SK-MEL-5 (cell line): ENCODE measurements around the gene USH2A. TPM values are rescaled to one million over a fixed set of nuclear protein-coding genes. Genes with fewer than 3 reads are reported as not detected.

Experiments
- DNase-seq: peaks from one replicate; pipeline ENCODE4 v3.0.0-alpha.2; 2016; ENCODE audit warnings: low read depth, low spot score
- in situ Hi-C: cut with HindIII; loops from 2 replicates; pipeline ENCODE4 v1.10.0; 2016; ENCODE audit warnings: low sequenced_read_pairs, high pct_unique_total_duplicates, low pct_unique_long_range_greater_than_20kb
- total RNA-seq: library from RNA; depleted of rRNA; stranded (reverse); fragments of >200 nt; shearing (Covaris generic); gene quantifications from 2 replicates; pipeline ENCODE4 v1.2.3, GENCODE V29; 2014

USH2A gene
- total RNA-seq, 1 experiment from 2014 or later: 0.79 TPM

- no peak for DNase-seq
- in situ Hi-C loops: no loop called here
Observed at GRCh38 chr1:215844266-215844665, 579.0 kb downstream of the USH2A start.

- in situ Hi-C loops: no loop called here
- DNase-seq: no peak
Observed at GRCh38 chr1:215842905-215843304, 580.3 kb downstream of the USH2A start.

- peak; percentile 4 for DNase-seq
- in situ Hi-C loops: no loop called here
Observed at GRCh38 chr1:215835951-215836350, 587.3 kb downstream of the USH2A start.

GRCh38 chr1:215833941-215834729, 589.1 kb downstream of the USH2A start:
- in situ Hi-C loops: no loop called here
- DNase-seq: no peak

GRCh38 chr1:215830226-215830810, 592.9 kb downstream of the USH2A start:
- in situ Hi-C loops: no loop called here
- no peak for DNase-seq

- in situ Hi-C loops: no loop called here
- no peak for DNase-seq
Observed at GRCh38 chr1:215825056-215825455, 598.2 kb downstream of the USH2A start.

- in situ Hi-C loops: no loop called here
- DNase-seq: peak; percentile 30
Observed at GRCh38 chr1:215824245-215824644, 599.0 kb downstream of the USH2A start.

- DNase-seq: no peak
- in situ Hi-C loops: no loop called here
Observed at GRCh38 chr1:215819114-215819513, 604.1 kb downstream of the USH2A start.

GRCh38 chr1:215807911-215808436, 615.3 kb downstream of the USH2A start:
- no peak for DNase-seq
- in situ Hi-C loops: no loop called here

GRCh38 chr1:215807218-215807617, 616.0 kb downstream of the USH2A start:
- in situ Hi-C loops: no loop called here

GRCh38 chr1:215797859-215798258, 625.4 kb downstream of the USH2A start:
- in situ Hi-C loops: no loop called here
- DNase-seq: no peak

More at GRCh38 chr1:215807218-215807617, 616.0 kb downstream of the USH2A start:
- no peak for DNase-seq

- no peak for DNase-seq
- in situ Hi-C loops: no loop called here
Observed at GRCh38 chr1:215794156-215794555, 629.1 kb downstream of the USH2A start.

GRCh38 chr1:215793180-215793579, 630.1 kb downstream of the USH2A start:
- peak; percentile 37 for DNase-seq
- in situ Hi-C loops: no loop called here

- in situ Hi-C loops: no loop called here
- DNase-seq: no peak
Observed at GRCh38 chr1:215792446-215792845, 630.8 kb downstream of the USH2A start.

GRCh38 chr1:215789981-215790380, 633.3 kb downstream of the USH2A start:
- in situ Hi-C loops: no loop called here
- DNase-seq: no peak

- in situ Hi-C loops: no loop called here
- no peak for DNase-seq
Observed at GRCh38 chr1:215786997-215787396, 636.3 kb downstream of the USH2A start.

GRCh38 chr1:215780641-215781040, 642.6 kb downstream of the USH2A start:
- DNase-seq: no peak
- in situ Hi-C loops: no loop called here

- in situ Hi-C loops: no loop called here
- DNase-seq: no peak
Observed at GRCh38 chr1:215780139-215780538, 643.1 kb downstream of the USH2A start.

GRCh38 chr1:215779729-215780128, 643.5 kb downstream of the USH2A start:
- in situ Hi-C loops: no loop called here
- no peak for DNase-seq
